K562 (cell line): ENCODE data around the gene PWWP2A. TPM values are rescaled to one million over a fixed set of nuclear protein-coding genes. Genes with fewer than 3 reads are reported as not detected.

ENCODE experiments used
- CBX5 ChIP-seq: IDR thresholded peaks from 2 replicates; pipeline ENCODE4 v1.6.1; 2014; ENCODE audit warnings: low read depth, borderline replicate concordance
- GTF2E2 ChIP-seq: fragments of 200-800 bp; sonication (Bioruptor generic); IDR thresholded peaks from 2 replicates; pipeline ENCODE4 v1.6.1; 2016; ENCODE audit warnings: missing genetic modification characterization, missing compliant biosample characterization
- HMGN3 ChIP-seq: IDR thresholded peaks from 2 replicates; pipeline ENCODE4 v1.6.1; 2011; ENCODE audit warnings: borderline replicate concordance, low read depth, mild to moderate bottlenecking, mixed read lengths, low read length; ENCODE audit not compliant: insufficient read length; ENCODE audit errors: extremely low read depth
- HOMEZ ChIP-seq: fragments of 250-450 bp; sonication (Bioruptor Pico); IDR thresholded peaks from 2 replicates; pipeline ENCODE4 v1.4.0; 2020; ENCODE audit warnings: mild to moderate bottlenecking, moderate library complexity
- JUND ChIP-seq, 2 experiments: IDR thresholded peaks; 2 replicates in 1 of 2; 3 replicates in 1 of 2; pipeline ENCODE4 v1.6.1; 2011; ENCODE audit warnings: borderline replicate concordance in 2 of 2, low read depth in 2 of 2, low read length in 2 of 2, improper control_type of control experiment in 1 of 2, missing biosample characterization in 1 of 2, missing genetic modification characterization in 1 of 2, missing genetic modification reagents in 1 of 2
- KLF13 ChIP-seq: fragments of 450-650 bp; IDR thresholded peaks from 2 replicates; pipeline ENCODE4 v1.6.1; 2016; ENCODE audit warnings: missing genetic modification characterization, low read depth, mild to moderate bottlenecking, missing compliant biosample characterization, moderate library complexity, borderline replicate concordance
- MAX ChIP-seq: sonication (generic); formaldehyde crosslinking; IDR thresholded peaks from 2 replicates; pipeline ENCODE4 v1.9.0; 2022; ENCODE audit warnings: mild to moderate bottlenecking, missing genetic modification reagents
- MED1 ChIP-seq: sonication (generic); formaldehyde crosslinking; IDR thresholded peaks from 2 replicates; pipeline ENCODE4 v1.8.1; 2023; ENCODE audit warnings: missing genetic modification reagents, borderline replicate concordance
- MEF2A ChIP-seq: IDR thresholded peaks from 2 replicates; pipeline ENCODE4 v1.6.1; 2011; ENCODE audit warnings: low read depth, mild to moderate bottlenecking, low read length, moderate library complexity; ENCODE audit not compliant: control insufficient read depth
- NFE2 ChIP-seq: IDR thresholded peaks from 2 replicates; pipeline ENCODE4 v1.6.1; 2014; ENCODE audit warnings: antibody characterized with exemption, low read depth
- PHF21A ChIP-seq: fragments of 450-650 bp; IDR thresholded peaks from 2 replicates; pipeline ENCODE4 v1.6.1; 2017; ENCODE audit warnings: low read depth, borderline replicate concordance
- PURB ChIP-seq: sonication (generic); formaldehyde crosslinking; IDR thresholded peaks from 2 replicates; pipeline ENCODE4 v1.9.0; 2021; ENCODE audit warnings: low read depth, mild to moderate bottlenecking, missing genetic modification reagents
- PYGO2 ChIP-seq: fragments of 450-650 bp; IDR thresholded peaks from 2 replicates; pipeline ENCODE4 v1.6.1; 2016; ENCODE audit warnings: mild to moderate bottlenecking, missing genetic modification characterization, moderate library complexity, missing compliant biosample characterization
- RB1 ChIP-seq: fragments of 450-650 bp; IDR thresholded peaks from 2 replicates; pipeline ENCODE4 v1.6.1; 2017; ENCODE audit warnings: low read depth, mild to moderate bottlenecking
- RBBP5 ChIP-seq: fragments of 200-600 bp; sonication (generic); IDR thresholded peaks from 2 replicates; pipeline ENCODE4 v1.6.1; 2012; ENCODE audit warnings: borderline replicate concordance, mild to moderate bottlenecking, low read length, control low read depth, inconsistent platforms; ENCODE audit not compliant: insufficient read depth, poor library complexity, severe bottlenecking
- SNAPC5 ChIP-seq: fragments of 250-450 bp; sonication (Bioruptor Pico); IDR thresholded peaks from 2 replicates; pipeline ENCODE4 v1.8.0; 2021; ENCODE audit warnings: moderate library complexity, mild to moderate bottlenecking, inconsistent platforms
- STAT5A ChIP-seq: IDR thresholded peaks from 2 replicates; pipeline ENCODE4 v1.6.1; 2012; ENCODE audit warnings: low read length, inconsistent platforms, borderline replicate concordance
- SUPT5H ChIP-seq: fragments of 450-650 bp; IDR thresholded peaks from 2 replicates; pipeline ENCODE4 v1.6.1; 2016
- TRIM28 ChIP-seq: fragments of 450-650 bp; IDR thresholded peaks from 2 replicates; pipeline ENCODE4 v1.6.1; 2017
- ZEB2 ChIP-seq: fragments of 450-650 bp; IDR thresholded peaks from 2 replicates; pipeline ENCODE4 v1.6.1; 2016
- ZNF12 ChIP-seq: sonication (generic); formaldehyde crosslinking; IDR thresholded peaks from 2 replicates; pipeline ENCODE4 v1.4.0; 2020; ENCODE audit warnings: mild to moderate bottlenecking, missing genetic modification reagents
- ZNF197 ChIP-seq: fragments of 200-800 bp; sonication (Bioruptor generic); IDR thresholded peaks from 2 replicates; pipeline ENCODE4 v1.6.1; 2016; ENCODE audit warnings: low read depth, missing genetic modification characterization, missing compliant biosample characterization
- ZNF518B ChIP-seq: fragments of 250-450 bp; sonication (Bioruptor Pico); IDR thresholded peaks from 2 replicates; pipeline ENCODE4 v1.5.0; 2021; ENCODE audit warnings: mild to moderate bottlenecking, moderate library complexity
- ZNF561 ChIP-seq: fragments of 450-650 bp; formaldehyde crosslinking; conservative IDR thresholded peaks from 2 replicates; pipeline ENCODE4 v1.4.0; 2020; ENCODE audit warnings: mild to moderate bottlenecking, moderate library complexity
- polyA plus RNA-seq, 8 experiments: library from polyadenylated mRNA; depleted of rRNA in 4 of 8; stranded (reverse) in 5 of 8; unstranded in 3 of 8; fragments of >200 nt; fragmentation: Nextera tagmentation in 2 of 8; fragmentation: Illumina TruSeq in 1 of 8; extraction: Ambion mirVana in 2 of 8; extraction: Trizol in 1 of 8; gene quantifications; 2 replicates each; pipeline versions ENCODE4 v1.2.1 to v1.2.3, GENCODE V29; 2011 to 2014; ENCODE audit warnings: inconsistent platforms in 1 of 8, missing spikeins in 1 of 8
- total RNA-seq, 7 experiments: library from RNA; depleted of rRNA in 6 of 7; stranded (reverse); fragments of >200 nt in 6 of 7; fragmentation: Illumina TruSeq in 2 of 7; extraction: Trizol in 2 of 7; gene quantifications; 2 replicates each; pipeline versions ENCODE4 v1.2.1 to v1.2.3, GENCODE V29; 2011 to 2021; ENCODE audit warnings: low replicate concordance in 1 of 7

Gene PWWP2A
- total and polyA plus RNA-seq, 9 of the 15 experiments (the other 6 are each of a cell fraction or from before 2014, with no cell fraction given): 2.7 to 26.3 (median 14.6) TPM

- TF ChIP-seq SNAPC5 (CRISPR knock-in tag) (no peak), MED1 (no peak), PYGO2 (tag) (no peak), RB1 (no peak), STAT5A (no peak), SUPT5H (no peak), HOMEZ (CRISPR knock-in tag) (no peak), TRIM28 (no peak), ZNF197 (no peak), MAX (CRISPR knock-in tag) (no peak), ZEB2 (peak; percentile 60; the same call in 1 of the 2 replicates), JUND (IDR thresholded peaks at IDR 0.05; ENCODE audit: borderline replicate concordance, low read depth, low read length) (no peak), JUND (tag; IDR thresholded peaks at IDR 0.05; ENCODE audit: borderline replicate concordance, low read depth, low read length) (no peak), RBBP5 (peak; percentile 82), PHF21A (no peak), CBX5 (no peak), NFE2 (no peak), KLF13 (tag) (no peak), ZNF561 (CRISPR knock-in tag) (no peak), GTF2E2 (tag) (no peak), HMGN3 (peak; percentile 7), MEF2A (no peak), ZNF518B (CRISPR knock-in tag) (no peak), ZNF12 (no peak), PURB (CRISPR knock-in tag) (no peak)
These were observed 705 bp downstream of the PWWP2A start (continued) for GRCh38 chr5:160118349-160119141.
